Breast epithelium (tissue), 3 donors: Measurements from ENCODE around the gene NSUN5.

ENCODE experiments used
- POLR2A ChIP-seq: fragments of 450-650 bp; IDR thresholded peaks from one replicate; pipeline ENCODE4 v1.6.1; 2016; ENCODE audit warnings: antibody characterized with exemption, mild to moderate bottlenecking, moderate library complexity
- TF ChIP-seq, protein P1 (sequence below), 3 donors: fragments of 450-650 bp; IDR thresholded peaks; one replicate each; pipeline ENCODE4 v1.5.1; 2016 to 2017; ENCODE audit warnings: antibody characterized with exemption in 3 of 3, mild to moderate bottlenecking in 3 of 3, moderate library complexity in 3 of 3

DNA sequence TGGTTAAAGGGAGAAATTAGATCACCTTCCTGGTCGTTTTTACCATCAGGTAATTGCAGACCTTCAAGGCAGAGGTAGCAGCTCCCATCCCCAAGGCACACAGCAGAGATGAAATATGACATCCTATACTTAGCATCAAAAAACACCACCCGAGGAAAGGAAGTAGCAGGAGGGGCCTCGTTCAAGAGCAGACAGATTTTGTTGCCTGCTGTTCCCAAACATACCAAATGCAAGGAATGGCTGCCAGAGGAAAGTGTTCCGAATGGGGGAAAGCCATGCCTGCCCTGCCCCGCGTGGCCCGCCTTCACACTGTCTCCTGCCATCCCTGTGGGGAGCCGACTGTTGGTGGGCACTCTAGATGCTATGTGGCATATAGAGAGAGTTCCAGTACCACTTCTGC, 37.3 kb upstream of the NSUN5 start:
- TF ChIP-seq, protein P1, sequence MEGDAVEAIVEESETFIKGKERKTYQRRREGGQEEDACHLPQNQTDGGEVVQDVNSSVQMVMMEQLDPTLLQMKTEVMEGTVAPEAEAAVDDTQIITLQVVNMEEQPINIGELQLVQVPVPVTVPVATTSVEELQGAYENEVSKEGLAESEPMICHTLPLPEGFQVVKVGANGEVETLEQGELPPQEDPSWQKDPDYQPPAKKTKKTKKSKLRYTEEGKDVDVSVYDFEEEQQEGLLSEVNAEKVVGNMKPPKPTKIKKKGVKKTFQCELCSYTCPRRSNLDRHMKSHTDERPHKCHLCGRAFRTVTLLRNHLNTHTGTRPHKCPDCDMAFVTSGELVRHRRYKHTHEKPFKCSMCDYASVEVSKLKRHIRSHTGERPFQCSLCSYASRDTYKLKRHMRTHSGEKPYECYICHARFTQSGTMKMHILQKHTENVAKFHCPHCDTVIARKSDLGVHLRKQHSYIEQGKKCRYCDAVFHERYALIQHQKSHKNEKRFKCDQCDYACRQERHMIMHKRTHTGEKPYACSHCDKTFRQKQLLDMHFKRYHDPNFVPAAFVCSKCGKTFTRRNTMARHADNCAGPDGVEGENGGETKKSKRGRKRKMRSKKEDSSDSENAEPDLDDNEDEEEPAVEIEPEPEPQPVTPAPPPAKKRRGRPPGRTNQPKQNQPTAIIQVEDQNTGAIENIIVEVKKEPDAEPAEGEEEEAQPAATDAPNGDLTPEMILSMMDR (IDR thresholded peaks at IDR 0.05) = no peak
- no peak for TF ChIP-seq POLR2A
